IPS-11a (cell line): ENCODE measurements around the gene MLPH.
A peak's percentile ranks its signal among the peaks of the same experiment; 100 is the strongest.
"Not testable (repeated sequence)": the region's sequence is repeated elsewhere in the genome, so short reads cannot be mapped to it uniquely, and the experiment has no call there.

ENCODE experiments used
- H3K4me3 ChIP-seq: one replicate; pipeline ENCODE4 v1.5.1; 2013; ENCODE audit warnings: low read depth, low read length, control low read depth

The MLPH gene

DNA sequence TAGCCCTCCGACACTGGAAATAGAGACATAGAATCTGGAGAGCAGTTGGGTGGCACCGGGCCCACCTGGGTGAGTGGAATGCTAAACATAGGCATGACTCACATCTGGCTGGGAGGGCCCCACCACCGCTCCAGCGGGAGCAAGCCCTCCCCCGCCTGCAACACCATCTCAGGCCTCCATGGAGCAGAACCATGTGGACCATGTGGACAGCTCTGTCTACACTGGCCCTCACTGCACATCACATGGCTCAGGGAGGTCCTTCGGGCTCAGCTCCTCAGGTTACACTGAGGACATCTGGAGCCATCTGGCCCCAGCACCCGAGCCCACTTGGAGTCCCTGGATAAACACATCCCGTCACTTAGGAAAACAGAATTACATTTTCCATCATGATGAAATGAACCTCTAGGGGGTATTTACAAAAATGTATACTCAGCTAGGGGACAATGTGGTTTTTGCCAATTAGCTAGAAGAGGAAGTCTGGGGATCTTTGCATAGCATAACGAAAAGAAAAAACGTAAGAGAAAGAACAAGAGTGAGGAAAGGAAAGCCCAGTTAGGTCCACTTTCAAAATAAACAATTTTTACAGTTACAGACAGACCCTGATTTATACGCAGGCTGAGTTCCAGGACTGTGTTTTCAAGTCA is 30.7 kb upstream of the MLPH start:
- H3K4me3 ChIP-seq: no peak overlapping the region

DNA sequence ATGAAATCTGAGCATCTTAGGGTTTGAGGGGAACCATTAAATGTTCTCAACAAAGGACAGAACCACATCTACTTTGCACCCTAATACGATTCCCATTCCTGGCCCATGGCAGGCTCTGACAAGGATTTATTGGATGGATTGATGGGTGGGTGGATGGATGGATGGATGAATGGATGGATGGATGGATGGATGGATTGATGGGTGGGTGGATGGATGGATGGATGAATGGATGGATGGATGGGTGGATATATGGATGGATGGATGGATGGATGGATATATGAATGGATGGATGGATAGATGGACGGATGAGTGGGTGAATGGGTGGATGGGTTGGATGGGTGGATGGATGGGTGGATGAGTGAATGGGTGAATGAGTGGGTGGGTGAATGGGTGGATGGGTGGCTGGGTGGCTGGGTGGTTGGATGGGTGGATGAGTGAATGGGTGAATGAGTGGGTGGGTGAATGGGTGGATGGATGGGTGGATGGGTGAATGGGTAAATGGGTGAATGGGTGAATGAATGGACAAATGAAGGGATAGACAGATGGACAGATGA is 29.6 kb upstream of the MLPH start:
- H3K4me3 ChIP-seq: no peak overlapping the region

DNA sequence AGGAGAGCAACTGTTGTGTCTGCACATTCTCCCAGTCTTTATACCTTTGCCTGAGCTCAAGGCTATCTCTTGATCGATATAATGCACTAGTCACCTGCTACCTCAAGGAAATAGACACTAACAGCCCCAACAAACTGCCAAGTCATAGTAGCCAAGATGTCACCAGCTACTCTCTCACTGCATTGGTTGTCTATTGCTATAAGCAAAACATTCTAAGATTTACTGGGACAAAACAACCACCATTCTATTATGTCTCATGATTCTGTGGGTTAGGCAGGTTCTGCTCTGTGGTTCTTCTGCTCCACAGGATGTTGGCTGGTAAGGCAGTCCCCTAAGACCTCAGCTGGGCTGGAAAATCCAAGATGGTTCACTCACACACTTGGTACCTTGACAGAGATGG is 28.5 kb upstream of the MLPH start:
- no peak overlapping the region for H3K4me3 ChIP-seq

DNA sequence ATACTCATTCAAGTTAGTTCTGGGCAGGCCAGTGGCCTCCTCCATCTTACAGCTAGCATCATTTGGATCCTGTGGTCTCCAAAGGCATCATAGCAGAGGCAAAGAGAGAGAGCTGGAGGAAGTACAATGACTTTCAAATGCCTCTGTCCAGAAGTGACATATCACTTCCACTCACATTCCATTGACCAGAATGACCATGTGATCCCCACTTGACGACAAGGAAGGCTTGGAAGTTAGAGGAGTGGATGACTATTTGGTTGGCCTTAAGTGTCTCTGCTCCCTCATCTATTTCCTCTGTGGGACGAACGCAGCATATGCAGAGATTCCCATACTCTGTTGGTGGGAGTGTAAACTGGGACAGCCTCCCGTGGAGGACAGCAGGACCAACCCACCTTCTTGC is 27.8 kb upstream of the MLPH start:
- H3K4me3 ChIP-seq: no peak overlapping the region

DNA sequence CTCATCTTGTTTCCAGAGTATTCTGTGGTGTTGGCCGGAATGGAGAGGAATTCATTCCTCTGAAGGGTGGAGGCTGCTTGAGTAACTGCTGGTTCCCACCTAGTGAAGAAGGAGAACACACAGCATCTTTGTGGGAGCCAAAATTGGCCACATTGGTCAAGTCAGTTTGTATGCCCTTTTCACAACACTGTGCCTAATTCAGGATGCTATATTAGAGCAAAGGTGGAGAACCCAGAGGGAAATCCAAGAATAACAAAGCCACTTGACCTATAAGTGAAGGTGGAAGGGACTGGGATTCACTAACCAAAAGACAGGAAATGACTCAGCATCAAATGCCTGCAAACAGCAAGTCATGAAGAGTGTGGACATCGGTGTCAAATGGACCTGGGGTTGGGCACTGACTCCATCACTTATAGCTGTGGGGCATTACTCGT is 27.3 kb upstream of the MLPH start:
- no peak overlapping the region for H3K4me3 ChIP-seq

DNA sequence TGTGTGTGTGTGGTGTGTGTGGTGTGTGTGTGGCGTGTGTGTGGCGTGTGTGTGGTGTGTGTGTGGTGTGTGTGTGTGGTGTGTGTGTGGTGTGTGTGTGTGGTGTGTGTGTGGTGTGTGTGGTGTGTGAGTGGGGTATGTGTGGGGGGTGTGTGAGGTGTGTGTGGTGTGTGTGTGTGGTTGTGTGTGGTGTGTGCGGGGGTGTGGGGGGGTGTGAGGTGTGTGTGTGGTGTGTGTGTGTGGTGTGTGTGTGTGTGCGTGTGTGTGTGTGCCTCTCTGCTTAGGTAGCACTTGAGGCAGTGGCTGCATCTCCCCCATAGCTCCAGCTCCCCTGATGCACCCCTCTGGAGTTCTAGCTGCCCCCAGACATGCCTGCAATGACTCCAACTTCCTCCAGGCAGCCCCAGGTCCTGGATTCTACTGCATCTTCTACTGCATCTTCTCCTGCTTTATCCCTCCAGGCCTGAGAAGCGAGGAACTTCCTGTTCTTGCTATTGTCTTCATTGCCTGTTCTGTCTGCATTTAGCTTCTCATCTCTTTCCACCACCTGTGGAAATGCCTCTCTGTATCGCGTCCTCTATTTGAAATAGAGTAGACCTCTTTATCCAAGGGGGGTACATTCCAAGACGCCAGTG is 22.2 kb upstream of the MLPH start:
- no peak overlapping the region for H3K4me3 ChIP-seq

DNA sequence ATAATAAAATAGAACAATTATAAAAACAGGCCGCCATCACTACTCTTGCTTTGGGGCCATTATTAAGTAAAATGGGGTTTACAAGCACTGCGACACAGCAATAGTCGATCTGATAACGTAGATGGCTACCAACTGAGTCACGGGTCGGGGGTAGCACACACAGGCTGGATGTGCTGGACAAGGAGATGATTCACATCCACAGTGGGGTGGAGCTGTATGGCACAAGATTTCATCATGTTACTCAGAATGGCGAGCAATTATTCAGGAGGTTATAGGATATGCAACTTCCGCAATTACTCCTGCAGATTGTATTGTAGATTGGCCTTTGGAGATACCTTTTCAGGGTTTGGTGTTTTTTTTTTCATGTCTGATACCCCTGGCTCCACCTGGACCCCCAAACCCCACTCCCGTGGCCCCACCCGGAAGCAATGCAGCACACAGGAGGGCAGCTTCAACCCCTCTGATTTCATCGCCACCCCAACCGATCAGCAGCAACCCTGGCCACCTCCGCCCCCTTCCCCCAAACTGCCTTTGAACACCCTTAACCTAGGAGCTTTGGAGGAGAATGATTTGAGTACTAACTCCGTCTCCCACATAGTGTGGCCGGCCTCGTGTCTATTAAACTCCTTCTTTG is 21.4 kb upstream of the MLPH start:
- no peak overlapping the region for H3K4me3 ChIP-seq

DNA sequence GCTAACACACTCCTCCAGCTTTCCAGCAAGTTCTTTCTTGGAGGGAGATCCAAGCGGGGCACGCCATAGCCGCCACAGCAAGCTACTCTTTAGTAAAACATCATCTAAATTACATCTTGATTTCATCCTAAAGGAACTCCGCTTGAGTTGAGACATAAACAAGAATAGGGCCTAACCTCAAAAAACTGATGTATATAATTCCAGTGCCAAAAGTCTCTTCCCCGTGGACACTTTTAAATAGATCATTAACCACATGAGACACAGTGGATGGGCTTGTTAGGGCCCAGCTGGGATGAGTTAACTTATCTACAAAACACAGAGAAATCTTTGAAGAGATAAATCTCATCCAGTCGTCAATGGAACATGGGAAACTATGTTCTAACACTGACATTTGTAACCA is 20.8 kb upstream of the MLPH start:
- no peak overlapping the region for H3K4me3 ChIP-seq

DNA sequence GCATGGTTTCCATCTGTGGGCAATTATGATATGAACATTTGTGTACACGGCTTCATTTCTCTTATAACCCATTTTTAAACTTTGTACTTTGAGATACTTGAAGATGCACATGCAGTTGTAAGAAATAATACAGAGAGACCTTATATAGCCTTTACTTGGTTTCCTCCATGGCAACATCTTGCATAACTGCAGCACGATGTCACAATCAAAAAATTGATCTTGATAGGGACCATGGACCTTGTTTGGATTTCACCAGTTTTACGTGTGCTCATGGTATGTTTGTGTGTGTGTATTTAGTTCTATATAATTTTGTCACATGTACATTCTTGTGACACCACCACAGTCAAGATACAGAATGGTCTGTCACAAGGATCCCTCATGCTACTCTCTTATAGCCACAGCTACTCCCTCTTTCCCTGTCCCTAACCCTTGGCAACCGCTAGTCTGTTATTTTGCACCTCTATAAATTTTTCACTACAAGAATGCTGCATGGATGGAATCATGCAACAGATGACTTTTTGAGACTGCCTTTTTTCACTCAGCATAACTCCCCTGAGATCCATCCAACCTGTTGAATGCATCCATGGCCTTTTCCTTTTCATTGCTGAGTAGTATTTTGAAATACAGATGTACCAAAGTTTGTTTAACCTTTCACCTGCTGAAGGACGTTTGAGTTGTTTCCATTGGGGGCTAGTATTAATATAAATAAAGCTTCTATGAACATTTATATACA is 19.4 kb upstream of the MLPH start:
- no peak overlapping the region for H3K4me3 ChIP-seq

DNA sequence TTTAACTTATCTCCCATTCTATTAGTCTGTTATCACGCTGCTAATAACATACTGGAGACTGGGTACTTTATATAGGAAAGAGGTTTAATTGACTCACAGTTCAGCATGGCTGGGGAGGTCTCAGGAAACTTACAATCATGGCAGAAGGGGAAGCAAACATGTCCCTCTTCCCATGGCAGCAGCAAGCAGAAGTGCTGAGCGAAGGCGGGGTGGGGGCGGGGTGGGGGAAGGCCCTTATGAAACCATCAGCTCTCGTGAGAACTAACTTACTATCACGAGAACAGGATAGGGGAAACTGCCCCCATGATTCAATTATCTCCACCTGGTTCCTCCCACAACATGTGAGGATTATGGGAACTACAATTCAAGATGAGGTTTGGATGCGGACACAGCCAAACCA is 17.6 kb upstream of the MLPH start:
- H3K4me3 ChIP-seq: not testable (repeated sequence)

DNA sequence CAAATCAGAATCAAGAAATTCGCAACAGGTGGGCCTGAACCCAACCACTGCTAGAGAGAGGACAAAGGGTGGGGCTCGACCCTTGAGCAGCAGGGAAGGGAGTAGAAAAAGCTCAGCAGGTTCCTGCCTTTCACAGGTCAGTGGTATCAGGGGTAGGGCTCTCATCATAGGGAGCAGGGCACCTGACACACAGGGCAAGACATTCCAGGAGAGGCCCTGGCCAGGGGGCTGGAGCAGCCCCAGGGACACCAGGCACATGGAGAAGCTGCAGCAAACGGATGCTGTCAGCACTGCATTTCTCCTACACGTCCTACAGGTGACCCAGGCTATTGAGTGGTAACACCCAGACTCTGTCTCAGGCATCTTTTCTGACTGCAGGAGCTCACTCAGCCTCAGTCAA is 17.2 kb upstream of the MLPH start:
- H3K4me3 ChIP-seq: no peak overlapping the region

DNA sequence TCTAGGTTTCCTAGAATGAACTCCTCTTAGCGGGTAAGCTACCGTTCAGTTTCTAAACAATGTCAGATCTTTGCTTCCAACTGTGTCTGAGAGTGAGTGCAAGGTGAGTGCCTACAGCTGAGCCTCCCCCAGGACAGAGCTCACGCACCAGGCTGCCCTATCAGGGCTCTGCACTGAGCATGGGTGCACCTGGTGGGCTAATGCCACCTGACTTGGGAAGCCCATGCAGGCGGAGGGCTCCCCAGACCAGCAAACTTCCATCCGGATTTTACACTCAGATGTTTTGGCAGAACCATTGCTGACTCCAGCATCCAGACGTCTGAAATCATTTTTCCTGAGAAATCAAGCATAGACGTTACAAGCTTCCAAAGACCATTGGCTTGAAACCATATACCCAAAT is 16.1 kb upstream of the MLPH start:
- H3K4me3 ChIP-seq: no peak overlapping the region

DNA sequence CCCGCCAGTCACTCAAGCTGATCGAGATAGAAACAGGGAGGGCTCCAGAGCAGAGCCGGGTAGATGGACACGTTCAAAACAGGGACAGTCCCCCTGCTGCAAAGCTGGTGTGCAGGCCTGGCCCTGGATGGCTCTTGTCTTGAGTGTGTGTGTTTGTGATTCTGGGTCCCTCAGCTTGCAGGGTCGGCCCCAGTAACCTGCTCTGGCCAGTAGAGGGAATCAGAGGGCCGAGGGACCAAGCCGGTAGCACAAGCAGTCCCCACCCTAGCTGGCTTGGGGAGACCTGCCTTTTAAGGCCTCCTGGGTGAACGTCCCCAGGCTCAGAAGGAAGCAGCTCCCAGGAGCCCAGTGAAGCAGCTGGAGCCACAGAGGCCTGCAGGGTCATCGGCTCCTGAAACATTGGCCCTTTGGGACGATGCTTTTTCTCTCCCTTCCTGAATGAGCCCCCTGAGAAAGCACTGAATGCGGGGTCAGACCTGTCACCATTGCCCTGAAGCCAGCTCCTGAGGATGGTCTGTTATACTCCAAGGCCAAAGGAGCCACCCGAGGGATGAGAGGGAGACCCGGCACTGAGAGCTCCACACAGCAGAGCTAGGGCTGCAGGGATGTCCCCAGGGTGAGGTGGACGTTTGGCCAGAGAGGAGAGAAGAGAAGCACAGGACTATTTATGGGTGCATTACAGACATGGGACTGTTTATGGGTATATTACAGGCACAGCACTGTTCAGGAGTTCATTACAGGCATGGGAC is 15.4 kb upstream of the MLPH start:
- no peak overlapping the region for H3K4me3 ChIP-seq

DNA sequence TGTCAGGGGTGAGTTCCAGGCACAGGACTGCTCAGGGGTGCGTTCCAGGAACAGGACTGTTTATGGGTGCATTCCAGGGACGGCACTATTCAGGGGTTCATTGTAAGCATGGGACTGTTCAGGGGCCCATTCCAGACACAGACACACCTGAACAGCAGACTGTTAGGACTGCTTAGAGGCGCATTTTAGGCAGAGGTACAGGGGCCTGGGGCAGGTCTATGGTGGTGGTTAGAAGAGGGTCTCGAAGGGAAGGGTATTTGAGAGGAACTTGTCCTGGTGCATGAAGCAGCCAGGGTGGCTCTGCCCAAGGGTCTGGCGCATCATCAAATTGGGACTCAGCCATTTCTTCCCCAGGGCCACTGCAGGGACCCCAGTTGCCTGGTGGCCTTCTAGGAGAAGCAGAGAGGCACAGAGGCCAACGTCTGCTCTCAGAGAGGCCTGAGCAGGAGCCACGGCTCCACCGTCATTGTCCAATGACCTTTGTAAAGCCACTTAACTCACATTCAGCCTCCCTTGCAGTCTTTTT is 14.8 kb upstream of the MLPH start:
- no peak overlapping the region for H3K4me3 ChIP-seq

DNA sequence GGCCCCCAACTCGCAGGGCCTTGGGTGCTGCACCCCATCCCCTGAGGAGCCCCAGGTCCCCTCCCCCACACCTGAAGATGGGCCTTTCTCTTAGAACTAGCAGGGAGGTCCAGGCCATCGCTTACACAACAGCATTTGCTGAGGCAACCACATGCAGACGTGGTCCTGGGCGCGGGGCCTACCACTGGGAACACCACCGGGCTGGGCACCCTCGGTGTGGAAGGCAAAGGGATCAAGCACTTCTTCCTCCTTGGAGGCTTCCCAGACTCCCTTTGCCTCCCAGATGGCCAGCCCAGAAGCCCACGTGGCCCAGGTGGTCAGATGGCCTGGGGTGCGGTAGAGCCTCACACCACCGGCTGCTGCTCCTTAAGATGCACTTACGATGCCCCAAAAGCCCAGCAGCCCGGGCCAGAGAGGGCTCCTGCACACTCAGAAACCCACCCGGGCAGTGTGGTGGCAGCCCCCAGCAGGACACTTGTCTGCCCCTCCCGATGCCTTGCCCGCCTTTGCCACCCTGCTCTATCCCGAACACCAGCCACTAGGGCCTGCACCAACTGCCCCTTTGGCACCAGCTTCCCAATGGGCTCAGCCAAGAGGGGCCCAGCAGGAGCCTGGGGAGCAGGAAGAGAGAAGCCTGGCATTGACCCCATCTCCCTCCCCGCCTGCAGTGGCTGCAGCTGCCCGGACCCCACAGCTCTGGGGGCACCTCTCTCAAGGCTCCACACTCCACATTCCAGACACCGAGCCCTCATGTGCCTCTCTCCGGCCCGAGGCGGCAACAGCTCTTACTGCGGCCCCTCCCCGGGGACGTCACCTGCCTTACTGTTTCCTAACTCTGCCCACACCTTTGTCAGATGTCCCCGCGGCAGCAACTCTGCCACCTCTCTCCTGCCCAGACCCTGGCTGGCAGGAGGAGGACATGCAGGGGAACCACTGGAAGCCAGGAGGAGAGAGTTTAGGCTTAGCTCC is 13.9 kb upstream of the MLPH start:
- no peak overlapping the region for H3K4me3 ChIP-seq

DNA sequence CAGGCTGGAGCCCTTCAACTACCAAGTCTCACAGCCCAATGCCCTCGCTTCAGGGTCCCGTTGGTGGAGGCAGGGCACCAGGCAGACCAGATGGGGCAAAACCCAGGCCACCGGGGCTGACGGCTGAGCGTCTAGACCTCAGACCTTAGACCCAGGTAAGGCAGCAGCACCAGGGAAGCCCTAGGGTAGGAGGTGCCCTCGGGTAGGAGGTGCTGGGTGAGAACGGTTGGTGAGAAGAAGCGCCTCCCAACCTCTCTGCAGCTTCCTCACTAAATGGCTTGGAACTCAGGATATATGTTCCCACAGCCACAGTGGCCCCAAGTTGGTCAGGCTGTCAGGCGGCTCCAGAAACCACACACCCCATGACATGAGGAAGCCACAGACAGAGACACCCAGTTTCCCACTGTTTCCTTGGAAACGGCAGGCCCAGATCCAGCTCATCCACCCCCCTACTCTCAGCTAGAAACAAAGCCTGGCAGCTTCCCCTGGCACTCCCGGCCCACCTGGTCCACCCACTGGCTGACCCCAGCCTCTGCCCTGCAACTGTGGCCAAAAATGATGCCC is 13.1 kb upstream of the MLPH start:
- no peak overlapping the region for H3K4me3 ChIP-seq

DNA sequence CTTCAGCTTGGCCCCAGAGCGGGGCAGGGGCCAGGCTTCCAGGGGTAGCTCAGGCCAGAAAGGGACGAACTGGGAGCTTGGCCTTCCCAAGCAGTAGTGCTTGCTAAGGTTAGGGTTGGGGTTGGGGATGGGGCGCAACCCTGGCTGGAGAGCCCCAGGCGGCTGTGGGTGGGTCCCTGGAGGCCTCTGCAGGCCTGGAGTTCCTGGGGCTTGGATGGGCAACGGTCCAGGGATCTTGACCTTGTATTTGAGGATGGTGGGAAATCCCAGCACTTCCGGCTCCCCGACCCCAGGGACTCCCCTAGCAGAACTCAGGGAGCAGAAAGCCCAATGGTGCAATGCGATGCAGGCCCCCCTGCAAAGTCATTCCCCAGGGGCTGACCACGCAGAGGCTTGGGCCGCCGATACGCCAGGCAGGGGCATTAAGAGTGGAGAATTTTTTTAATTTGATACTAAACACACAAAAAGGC is 12.6 kb upstream of the MLPH start:
- peak overlapping the region; percentile 68 for H3K4me3 ChIP-seq

DNA sequence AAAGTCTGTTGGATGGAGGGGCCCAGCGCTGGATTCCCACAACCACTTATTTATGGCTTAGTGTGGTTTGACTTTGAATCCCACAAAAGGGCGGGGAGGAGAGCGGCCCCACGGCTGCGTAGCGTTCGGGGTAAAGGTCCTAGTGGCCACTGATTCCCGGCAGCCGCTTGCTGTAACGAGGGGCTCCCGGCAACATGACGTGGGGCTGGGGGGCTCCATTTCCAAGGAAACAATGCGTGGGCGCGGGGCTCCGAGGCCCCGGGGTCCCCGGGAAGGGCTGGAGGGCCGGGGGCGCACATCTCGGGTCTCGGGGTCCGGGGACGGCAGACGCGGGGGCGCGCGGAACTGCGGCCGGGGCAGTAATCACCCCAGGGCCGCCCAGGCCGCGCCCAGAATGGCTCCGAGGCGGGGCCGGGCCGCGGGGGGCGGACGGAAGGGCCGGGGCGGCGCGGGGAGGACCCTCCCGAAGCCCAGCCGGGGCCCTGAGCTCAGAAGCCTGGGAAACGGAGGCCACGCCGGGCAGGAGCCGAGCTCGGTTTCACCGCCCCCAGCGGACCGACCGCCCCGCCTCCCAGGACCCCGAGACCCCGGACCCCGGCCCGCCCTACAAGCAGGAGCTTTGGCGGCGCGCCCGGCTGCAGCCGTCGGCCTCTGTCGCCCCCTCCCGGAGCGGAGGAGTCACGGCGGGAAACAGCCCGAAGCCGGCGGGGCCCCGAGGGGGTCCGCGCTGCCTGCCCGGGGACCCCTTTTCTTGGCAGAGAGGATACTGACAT is 11.9 kb upstream of the MLPH start:
- peak overlapping the region; percentile 68 for H3K4me3 ChIP-seq
